Endodermal cell (in vitro differentiated cells): Measurements from ENCODE around the gene MLN. TPM values are rescaled to one million over a fixed set of nuclear protein-coding genes. Genes with fewer than 3 reads are reported as not detected.
A peak's percentile ranks its signal among the peaks of the same experiment; 100 is the strongest.

ENCODE experiments used
- DNase-seq: peaks from one replicate; pipeline ENCODE4 v3.0.0-alpha.2; 2017
- H3K27ac ChIP-seq: 2 replicates; pipeline ENCODE4 v1.5.1; 2013; ENCODE audit warnings: mild to moderate bottlenecking, low read depth, low read length, moderate library complexity
- H3K27me3 ChIP-seq: 2 replicates; pipeline ENCODE4 v1.6.1; 2013; ENCODE audit warnings: mild to moderate bottlenecking, low read length, moderate library complexity; ENCODE audit not compliant: insufficient read depth, control insufficient read depth, poor library complexity, severe bottlenecking
- H3K36me3 ChIP-seq: 2 replicates; pipeline ENCODE4 v1.7.0; 2013; ENCODE audit warnings: mild to moderate bottlenecking, low read length, moderate library complexity; ENCODE audit not compliant: control insufficient read depth, insufficient read depth
- H3K4me1 ChIP-seq: one replicate; pipeline ENCODE4 v1.7.0; 2013; ENCODE audit warnings: low read length; ENCODE audit not compliant: control insufficient read depth, insufficient read depth
- H3K4me3 ChIP-seq: 2 replicates; pipeline ENCODE4 v1.5.1; 2013; ENCODE audit warnings: mild to moderate bottlenecking, low read length, moderate library complexity
- H3K9ac ChIP-seq: 2 replicates; pipeline ENCODE4 v1.6.1; 2013; ENCODE audit warnings: mild to moderate bottlenecking, low read length, moderate library complexity; ENCODE audit not compliant: poor library complexity, severe bottlenecking; ENCODE audit errors: extremely low read depth
- H3K9me3 ChIP-seq: 2 replicates; pipeline ENCODE4 v1.6.1; 2013; ENCODE audit warnings: mild to moderate bottlenecking, low read length, moderate library complexity; ENCODE audit not compliant: control insufficient read depth
- H3K27ac Mint-ChIP-seq: 2 replicates; pipeline ENCODE4 v1.8.0; 2020; ENCODE audit warnings: mixed read lengths
- H3K27me3 Mint-ChIP-seq: 2 replicates; pipeline ENCODE4 v1.8.0; 2021; ENCODE audit warnings: mild to moderate bottlenecking, mixed read lengths; ENCODE audit not compliant: insufficient read depth
- H3K36me3 Mint-ChIP-seq: 2 replicates; pipeline ENCODE4 v1.8.0; 2020; ENCODE audit warnings: low read depth, mixed read lengths
- H3K4me1 Mint-ChIP-seq: 2 replicates; pipeline ENCODE4 v1.8.0; 2020; ENCODE audit warnings: mixed read lengths
- H3K4me3 Mint-ChIP-seq: 2 replicates; pipeline ENCODE4 v1.8.0; 2020; ENCODE audit warnings: mild to moderate bottlenecking, moderate library complexity, mixed read lengths
- H3K9me3 Mint-ChIP-seq: 2 replicates; pipeline ENCODE4 v1.8.0; 2020; ENCODE audit warnings: mild to moderate bottlenecking, mixed read lengths
- CTCF ChIP-seq: fragments of 200-600 bp; sonication (generic); conservative IDR thresholded peaks from 2 replicates; pipeline ENCODE4 v1.5.0; 2021; ENCODE audit warnings: antibody characterized with exemption, mild to moderate bottlenecking
- WGBS, 2 experiments: methylation state at CpG; one replicate each; pipeline versions ENCODE4 v1.1.5 to v1.1.7; 2013; ENCODE audit warnings: missing lambda C conversion rate in 2 of 2, mixed read lengths in 1 of 2; ENCODE audit not compliant: insufficient coverage in 1 of 2, insufficient read length in 1 of 2; 5-methylcytosine and 5-hydroxymethylcytosine counted together
- total RNA-seq, 2 donors: library from RNA; stranded (reverse); fragmentation: NEBNext Ultra II Directional in 1 of 2; extraction: Animal tissue kit (Norgen Biotek cat#: 25700) in 1 of 2; gene quantifications; 2 replicates in 1 of 2; 3 replicates in 1 of 2; pipeline ENCODE4 v1.2.1, GENCODE V29; 2021

The MLN gene
- total RNA-seq, 2 donors from 2014 or later, result not detected

- no peak for DNase-seq
- Mint-ChIP-seq H3K27me3 (peaks cover 7% of the 10 kb centered on the region), H3K27ac (peak overlapping the region; percentile 96), H3K36me3 (peaks cover 11% of the 10 kb centered on the region), H3K9me3 (no peaks in the 10 kb centered on the region), H3K4me1 (peaks cover 57% of the 10 kb centered on the region), H3K4me3 (peak overlapping the region; percentile 51)
- no peak for TF ChIP-seq CTCF
- 93 to 94% methylated on average over 9 to 11 of the region's 11 CpGs for whole genome bisulfite sequencing, 2 experiments
- Histone ChIP-seq H3K4me1 (peaks cover 19% of the 10 kb centered on the region), H3K9ac (peak overlapping the region; percentile 72), H3K4me3 (peak overlapping the region; percentile 86), H3K36me3 (peaks cover 16% of the 10 kb centered on the region), H3K27ac (no peak overlapping the region), H3K9me3 (no peaks in the 10 kb centered on the region), H3K27me3 (no peaks in the 10 kb centered on the region)
Measured at GRCh38 chr6:33789550-33789895, 14.3 kb downstream of the MLN start.

- Mint-ChIP-seq H3K4me3 (peak within 1 kb of the TSS; percentile 77), H3K27ac (peak within 1 kb of the TSS; percentile 96), H3K36me3 (peaks cover 17% of the 10 kb centered on the region), H3K27me3 (peaks cover 7% of the 10 kb centered on the region), H3K9me3 (no peaks in the 10 kb centered on the region), H3K4me1 (peaks cover 57% of the 10 kb centered on the region)
- Histone ChIP-seq H3K4me1 (peaks cover 19% of the 10 kb centered on the region), H3K9me3 (no peaks in the 10 kb centered on the region), H3K9ac (peak within 1 kb of the TSS; percentile 72), H3K27ac (peak within 1 kb of the TSS; percentile 58), H3K27me3 (no peaks in the 10 kb centered on the region), H3K36me3 (peaks cover 20% of the 10 kb centered on the region), H3K4me3 (peak within 1 kb of the TSS; percentile 86)
- peak; percentile 7 for TF ChIP-seq CTCF
- peak; percentile 98 for DNase-seq
- 4 to 11% methylated on average over 30 to 86 of the region's 86 CpGs for WGBS, 2 experiments
Measured at GRCh38 chr6:33788694-33789549, 14.9 kb downstream of the MLN start, which contains the start of gene LEMD2. LEMD2 (minus strand) TSS chr6:33789130; CDS start chr6:33789116, 14 bp downstream.

GRCh38 chr6:33787954-33788693 is 15.7 kb downstream of the MLN start:
- H3K27ac ChIP-seq, result peak overlapping the region; percentile 50

More at GRCh38 chr6:33787954-33788693, 15.7 kb downstream of the MLN start:
- peak overlapping the region; percentile 86 for H3K4me3 ChIP-seq
- H3K4me1 Mint-ChIP-seq, result peaks cover 57% of the 10 kb centered on the region
- H3K27ac Mint-ChIP-seq, result peak overlapping the region; percentile 95
- peaks cover 25% of the 10 kb centered on the region for H3K36me3 Mint-ChIP-seq
- H3K27me3 ChIP-seq, result no peaks in the 10 kb centered on the region
- TF ChIP-seq CTCF, result peak; percentile 31
- peaks cover 3% of the 10 kb centered on the region for H3K27me3 Mint-ChIP-seq
- 0% methylated on average over 3 to 53 of the region's 53 CpGs for WGBS, 2 experiments
- DNase-seq, result peak; percentile 80
- H3K9me3 ChIP-seq, result no peaks in the 10 kb centered on the region
- peaks cover 19% of the 10 kb centered on the region for H3K4me1 ChIP-seq
- H3K9ac ChIP-seq, result peak overlapping the region; percentile 72
- H3K4me3 Mint-ChIP-seq, result peak overlapping the region; percentile 77
- peaks cover 28% of the 10 kb centered on the region for H3K36me3 ChIP-seq
- no peaks in the 10 kb centered on the region for H3K9me3 Mint-ChIP-seq
